Brain microvascular endothelial cell (primary cell): ENCODE data around the gene SERGEF.

Experiments used
- DNase-seq: peaks from one replicate; pipeline ENCODE4 v3.0.0-alpha.2; 2020
- H3K27ac ChIP-seq: fragments of 250-450 bp; sonication (Bioruptor Pico); 2 replicates; pipeline ENCODE4 v1.5.1; 2020; ENCODE audit warnings: mild to moderate bottlenecking, moderate library complexity
- H3K27me3 ChIP-seq: fragments of 250-450 bp; sonication (Bioruptor Pico); replicated peaks from 2 replicates; pipeline ENCODE4 v1.5.1; 2020; ENCODE audit warnings: mild to moderate bottlenecking
- H3K36me3 ChIP-seq: fragments of 250-450 bp; sonication (Bioruptor Pico); replicated peaks from 2 replicates; pipeline ENCODE4 v1.5.1; 2020; ENCODE audit warnings: mild to moderate bottlenecking
- H3K4me3 ChIP-seq: 2 replicates; pipeline ENCODE4 v1.5.1; 2011; ENCODE audit warnings: low read depth, mild to moderate bottlenecking, control low read depth, low read length, moderate library complexity
- in situ Hi-C: cut with HindIII; loops from 2 replicates; pipeline ENCODE4 v1.10.0; 2017; ENCODE audit warnings: low sequenced_read_pairs, low pct_ligation_motif_present
- TF ChIP-seq, protein P1 (sequence below): IDR thresholded peaks from 2 replicates; pipeline ENCODE4 v1.5.1; 2011; ENCODE audit warnings: low read depth, mild to moderate bottlenecking, moderate library complexity, low read length, control low read depth, inconsistent platforms; ENCODE audit errors: missing control alignments

The SERGEF gene

DNA sequence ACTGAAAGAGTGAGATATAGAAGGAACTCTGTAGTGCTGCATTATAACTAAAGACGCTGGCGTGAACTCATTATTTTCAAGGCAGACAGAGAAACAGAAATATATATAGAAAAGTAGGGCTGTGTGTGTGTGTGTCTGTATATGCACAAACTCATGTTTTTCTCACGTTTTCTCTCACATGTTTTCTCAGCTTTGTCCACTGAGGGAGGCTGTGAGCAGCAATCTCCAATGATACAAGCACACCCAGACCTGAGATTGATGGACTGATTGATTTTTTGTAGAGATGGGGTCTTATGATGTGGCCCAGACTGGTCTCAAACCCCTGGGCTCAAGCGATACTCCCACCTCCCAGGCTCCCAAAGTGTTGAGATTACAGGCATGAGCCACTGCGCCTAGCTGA lies 122.5 kb downstream of the SERGEF start:
- no peak overlapping the region for H3K4me3 ChIP-seq
- DNase-seq, result no peak
- TF ChIP-seq, protein P1, sequence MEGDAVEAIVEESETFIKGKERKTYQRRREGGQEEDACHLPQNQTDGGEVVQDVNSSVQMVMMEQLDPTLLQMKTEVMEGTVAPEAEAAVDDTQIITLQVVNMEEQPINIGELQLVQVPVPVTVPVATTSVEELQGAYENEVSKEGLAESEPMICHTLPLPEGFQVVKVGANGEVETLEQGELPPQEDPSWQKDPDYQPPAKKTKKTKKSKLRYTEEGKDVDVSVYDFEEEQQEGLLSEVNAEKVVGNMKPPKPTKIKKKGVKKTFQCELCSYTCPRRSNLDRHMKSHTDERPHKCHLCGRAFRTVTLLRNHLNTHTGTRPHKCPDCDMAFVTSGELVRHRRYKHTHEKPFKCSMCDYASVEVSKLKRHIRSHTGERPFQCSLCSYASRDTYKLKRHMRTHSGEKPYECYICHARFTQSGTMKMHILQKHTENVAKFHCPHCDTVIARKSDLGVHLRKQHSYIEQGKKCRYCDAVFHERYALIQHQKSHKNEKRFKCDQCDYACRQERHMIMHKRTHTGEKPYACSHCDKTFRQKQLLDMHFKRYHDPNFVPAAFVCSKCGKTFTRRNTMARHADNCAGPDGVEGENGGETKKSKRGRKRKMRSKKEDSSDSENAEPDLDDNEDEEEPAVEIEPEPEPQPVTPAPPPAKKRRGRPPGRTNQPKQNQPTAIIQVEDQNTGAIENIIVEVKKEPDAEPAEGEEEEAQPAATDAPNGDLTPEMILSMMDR, result no peak
- no peaks in the 10 kb centered on the region for H3K36me3 ChIP-seq
- H3K27ac ChIP-seq, result no peak overlapping the region
- in situ Hi-C loops, result no loop called here
- no peaks in the 10 kb centered on the region for H3K27me3 ChIP-seq

DNA sequence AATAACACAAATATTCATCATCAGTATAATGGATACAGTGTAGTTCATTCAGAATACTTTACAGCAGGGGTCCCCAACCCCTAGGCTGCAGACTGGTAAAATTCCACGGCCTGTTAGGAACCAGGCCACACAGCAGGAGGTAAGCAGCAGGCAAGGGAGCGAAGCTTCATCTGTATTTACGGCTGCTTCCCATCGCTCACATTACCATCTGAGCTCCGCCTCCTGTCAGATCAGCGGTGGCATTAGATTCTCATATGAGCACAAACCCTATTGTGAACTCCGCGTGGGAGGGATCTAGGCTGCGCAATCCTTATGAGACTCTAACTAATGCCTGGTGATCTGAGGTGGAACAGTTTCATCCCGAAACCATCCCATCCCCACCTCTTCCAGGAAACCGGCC lies 125.1 kb downstream of the SERGEF start:
- no peaks in the 10 kb centered on the region for H3K36me3 ChIP-seq
- H3K27ac ChIP-seq, result no peak overlapping the region
- no peaks in the 10 kb centered on the region for H3K27me3 ChIP-seq
- TF ChIP-seq, protein P1, result no peak
- in situ Hi-C loops, result no loop called here
- H3K4me3 ChIP-seq, result no peak overlapping the region
- peak; percentile 54 for DNase-seq

DNA sequence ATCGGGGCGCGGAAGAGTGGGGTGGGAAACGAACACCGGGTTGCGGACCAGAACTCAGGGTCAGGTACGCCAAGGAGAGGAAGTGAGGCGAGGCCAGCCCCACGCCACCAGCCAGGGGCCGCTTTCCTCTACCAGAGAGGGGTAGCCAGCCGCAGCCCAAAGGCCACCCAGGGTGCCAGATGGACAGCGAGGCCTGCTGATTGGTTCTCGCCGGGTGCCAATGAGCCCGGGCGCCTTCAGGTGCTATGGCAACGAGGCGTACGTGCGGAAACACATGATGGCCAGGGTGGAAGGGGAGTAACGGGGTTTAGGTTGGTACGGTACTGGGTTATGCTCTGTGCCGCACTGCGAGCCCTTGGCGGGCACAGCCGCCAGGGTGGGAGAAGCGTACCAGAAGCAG lies 128.9 kb downstream of the SERGEF start:
- H3K36me3 ChIP-seq, result no peaks in the 10 kb centered on the region
- no peak overlapping the region for H3K4me3 ChIP-seq
- TF ChIP-seq, protein P1, result no peak
- no peaks in the 10 kb centered on the region for H3K27me3 ChIP-seq
- H3K27ac ChIP-seq, result no peak overlapping the region
- in situ Hi-C loops, result no loop called here
- DNase-seq, result no peak

DNA sequence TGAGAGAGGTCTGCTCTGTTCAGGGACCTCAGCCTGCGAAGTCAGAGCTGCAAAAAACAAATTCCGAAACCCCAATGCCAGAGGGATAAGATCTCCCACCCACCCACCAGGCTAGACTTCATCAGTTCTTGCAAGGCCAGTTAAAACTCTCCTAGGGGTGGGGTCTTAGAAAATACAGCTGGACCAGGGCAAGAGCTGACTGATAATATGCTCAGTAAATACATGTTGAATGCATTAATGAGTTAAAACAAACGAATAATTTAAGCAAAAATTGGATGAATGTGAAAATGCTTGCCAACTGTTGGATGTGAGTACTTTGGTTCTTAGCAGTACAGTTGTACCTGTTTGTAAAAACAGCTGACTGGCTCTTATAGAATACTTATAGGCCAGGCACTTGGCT lies 129.8 kb downstream of the SERGEF start:
- no peaks in the 10 kb centered on the region for H3K27me3 ChIP-seq
- in situ Hi-C loops, result no loop called here
- H3K27ac ChIP-seq, result no peak overlapping the region
- H3K36me3 ChIP-seq, result no peaks in the 10 kb centered on the region
- H3K4me3 ChIP-seq, result no peak overlapping the region
- TF ChIP-seq, protein P1, result no peak
- DNase-seq, result no peak

GRCh38 chr11:17878743-17879142 lies 134.1 kb downstream of the SERGEF start:
- in situ Hi-C loops, result no loop called here
- no peaks in the 10 kb centered on the region for H3K36me3 ChIP-seq
- DNase-seq, result no peak
- no peak overlapping the region for H3K27ac ChIP-seq
- H3K27me3 ChIP-seq, result no peaks in the 10 kb centered on the region
- TF ChIP-seq, protein P1, result no peak
- no peak overlapping the region for H3K4me3 ChIP-seq

GRCh38 chr11:17877886-17878285 lies 135.0 kb downstream of the SERGEF start:
- no peak overlapping the region for H3K27ac ChIP-seq
- no peaks in the 10 kb centered on the region for H3K36me3 ChIP-seq
- in situ Hi-C loops, result no loop called here
- no peak for DNase-seq
- H3K4me3 ChIP-seq, result no peak overlapping the region
- no peaks in the 10 kb centered on the region for H3K27me3 ChIP-seq
- TF ChIP-seq, protein P1, result no peak
